PC-9 (cell line): ENCODE measurements around the gene TAF6. TPM values are rescaled to one million over a fixed set of nuclear protein-coding genes. Genes with fewer than 3 reads are reported as not detected.

Source experiments
- BruUV-seq: library from RNA; stranded (reverse); fragments of 400-500 nt; replicated peaks from 2 replicates; lab custom pipeline; 2021; lab: Mats Ljungman, UMichigan
- CTCF ChIA-PET: fragments of 300-600 bp; sonication (Branson Sonifier 250); formaldehyde crosslinking; loops from one replicate; lab custom pipeline; 2022; ENCODE audit warnings: antibody characterized with exemption; lab: Charles Lee
- POLR2A ChIA-PET: fragments of 300-600 bp; sonication (Branson Sonifier 250); formaldehyde crosslinking; loops from one replicate; lab custom pipeline; 2022; ENCODE audit warnings: antibody characterized with exemption; ENCODE audit not compliant: unreplicated experiment; lab: Charles Lee
- DNase-seq, 2 experiments: peaks; one replicate each; pipeline versions ENCODE4 v3.0.0 to v3.0.0-alpha.2; 2015 to 2022; ENCODE audit warnings: mixed read lengths in 1 of 2
- H2AFZ ChIP-seq: fragments of 200-600 bp; sonication (generic); 2 replicates; pipeline ENCODE4 v1.8.1; 2017; ENCODE audit warnings: antibody characterized with exemption
- H3F3A ChIP-seq: fragments of 200-600 bp; sonication (generic); 2 replicates; pipeline ENCODE4 v1.8.1; 2017; ENCODE audit warnings: antibody characterized with exemption, mild to moderate bottlenecking, low read depth; ENCODE audit not compliant: insufficient read depth
- H3K27ac ChIP-seq: fragments of 200-600 bp; sonication (generic); 2 replicates; pipeline ENCODE4 v1.6.1; 2016; ENCODE audit warnings: mixed run types
- H3K27me3 ChIP-seq: fragments of 200-600 bp; sonication (generic); 2 replicates; pipeline ENCODE4 v1.6.1; 2016; ENCODE audit warnings: low read depth, mixed run types; ENCODE audit not compliant: insufficient read depth
- H3K36me3 ChIP-seq: fragments of 200-600 bp; sonication (generic); 2 replicates; pipeline ENCODE4 v1.6.1; 2016; ENCODE audit warnings: low read depth, mixed run types
- H3K4me1 ChIP-seq: fragments of 200-600 bp; sonication (generic); replicated peaks from 2 replicates; pipeline ENCODE4 v1.6.1; 2016; ENCODE audit warnings: mixed run types; ENCODE audit not compliant: insufficient read depth
- H3K4me2 ChIP-seq: fragments of 200-600 bp; sonication (generic); 2 replicates; pipeline ENCODE4 v1.6.1; 2017; ENCODE audit warnings: mixed run types
- H3K4me3 ChIP-seq: fragments of 200-600 bp; sonication (generic); 2 replicates; pipeline ENCODE4 v1.6.1; 2016; ENCODE audit warnings: mixed run types
- H3K79me2 ChIP-seq: fragments of 200-600 bp; sonication (generic); 2 replicates; pipeline ENCODE4 v1.6.1; 2017; ENCODE audit warnings: low read depth, mixed run types
- H3K9me2 ChIP-seq: fragments of 200-600 bp; sonication (generic); 2 replicates; pipeline ENCODE4 v1.8.1; 2017; ENCODE audit warnings: mild to moderate bottlenecking; ENCODE audit not compliant: insufficient read depth
- H3K9me3 ChIP-seq: fragments of 200-600 bp; sonication (generic); 2 replicates; pipeline ENCODE4 v1.8.1; 2016; ENCODE audit warnings: low read depth; ENCODE audit not compliant: insufficient read depth
- H4K20me1 ChIP-seq: fragments of 200-600 bp; sonication (generic); 2 replicates; pipeline ENCODE4 v1.8.1; 2017; ENCODE audit not compliant: insufficient read depth
- CTCF ChIP-seq: fragments of 200-600 bp; sonication (generic); conservative IDR thresholded peaks from 2 replicates; pipeline ENCODE4 v1.6.1; 2017; ENCODE audit warnings: mixed run types, antibody characterized with exemption, mild to moderate bottlenecking, moderate library complexity
- EZH2 ChIP-seq: fragments of 200-600 bp; sonication (generic); IDR thresholded peaks from 2 replicates; pipeline ENCODE4 v1.8.0; 2017; ENCODE audit warnings: antibody characterized with exemption, low read depth
- intact Hi-C: fragments of 100-400 bp; cut with micrococcal nuclease; formaldehyde crosslinking; loops from one replicate; pipeline ENCODE4 v1.10.0; 2022; ENCODE audit not compliant: unreplicated experiment
- microRNA-seq: library from miRNA; unstranded; fragments of <30 nt; microRNA quantifications from one replicate; pipeline ENCODE4 v1.2.0, GENCODE V29; 2021; ENCODE audit warnings: borderline number of aligned reads, borderline replicate concordance
- total RNA-seq: library from RNA; stranded (reverse); gene quantifications from 2 replicates; pipeline ENCODE4 v1.2.3, GENCODE V29; 2021

TAF6 gene
- total RNA-seq, 1 experiment from 2014 or later = 91.4 TPM

- intact Hi-C loops = no loop called here
- Histone ChIP-seq H4K20me1 (no peaks in the 10 kb centered on the region), H3K27me3 (no peaks in the 10 kb centered on the region), H3K4me3 (no peak overlapping the region), H3K79me2 (no peaks in the 10 kb centered on the region), H3K9me2 (no peaks in the 10 kb centered on the region), H3F3A (0 out of 2 replicates have a peak, but pooled peaks cover 6% of the 10 kb centered on the region), H3K4me2 (no peak overlapping the region), H3K27ac (no peak overlapping the region), H3K36me3 (peaks cover 11% of the 10 kb centered on the region; the same call in 1 of the 2 replicates), H3K9me3 (no peaks in the 10 kb centered on the region), H2AFZ (no peak overlapping the region), H3K4me1 (no peaks in the 10 kb centered on the region)
- BruUV-seq = no TSS peak
- no peak for DNase-seq
- ChIA-PET CTCF (no interaction called here), POLR2A (interaction anchor here (0.6 kb wide), 1 partner anchor 35 kb away, joined by 9 read pairs; no protein-coding TSS in a partner anchor)
- no peak for TF ChIP-seq EZH2
- TF ChIP-seq CTCF = no peak
Measured at GRCh38 chr7:100061518-100062193, 57.5 kb downstream of the TAF6 start.

- H3K79me2 ChIP-seq = no peaks in the 10 kb centered on the region
- no peak overlapping the region for H3K27ac ChIP-seq
- no peaks in the 10 kb centered on the region for H3K9me2 ChIP-seq
- no peak overlapping the region for H3K4me2 ChIP-seq
- no peak overlapping the region for H2AFZ ChIP-seq
- no peaks in the 10 kb centered on the region for H3K27me3 ChIP-seq
- no peak for DNase-seq
- ChIA-PET CTCF (interaction anchor here (0.7 kb wide), 2 partner anchors 457 to 1670 kb away, joined by 3 read pairs; no protein-coding TSS in a partner anchor), POLR2A (interaction anchor here (0.6 kb wide), 1 partner anchor 11 kb away, joined by 3 read pairs; no protein-coding TSS in a partner anchor)
- no peak overlapping the region for H3K4me3 ChIP-seq
- no peaks in the 10 kb centered on the region for H4K20me1 ChIP-seq
- H3K9me3 ChIP-seq = no peaks in the 10 kb centered on the region
- H3F3A ChIP-seq = no peaks in the 10 kb centered on the region
- TF ChIP-seq EZH2 (no peak), CTCF (no peak)
- 0 out of 2 replicates have a peak, but pooled peaks cover 8% of the 10 kb centered on the region for H3K36me3 ChIP-seq
- intact Hi-C loops = no loop called here
- no peaks in the 10 kb centered on the region for H3K4me1 ChIP-seq
- BruUV-seq = no TSS peak
Measured at GRCh38 chr7:100059251-100059739, 59.9 kb downstream of the TAF6 start.

Small RNA genes within 50 kb of the gene (microRNA-seq; reads per million reads assigned to microRNA genes)
- gene MIR106B (6,196 reads per million, percentile 89 among the genes with 10 or more reads in this experiment), gene MIR25 (685 reads per million, percentile 72 among the genes with 10 or more reads in this experiment), gene MIR4658 (not detected), gene MIR93 (13,694 reads per million, percentile 93 among the genes with 10 or more reads in this experiment)

Other genes starting within 250 kb of the TAF6 start
- not detected in 2 replicates for gene OR2AE1, start 242.3 kb downstream of the TAF6 start, total RNA-seq
- 34.0 and 35.8 TPM in 2 replicates for gene TRIM4, start 199.8 kb downstream of the TAF6 start, total RNA-seq
- not detected in 2 replicates for gene GJC3, start 189.7 kb downstream of the TAF6 start, total RNA-seq
- 0.70 TPM in 1 of 2 replicates, not detected in the other for gene AZGP1, start 143.3 kb downstream of the TAF6 start, total RNA-seq
- 69.4 and 70.3 TPM in 2 replicates for gene ZKSCAN1, start 103.8 kb downstream of the TAF6 start, total RNA-seq
- 8.9 and 9.7 TPM in 2 replicates for gene ZSCAN21, start 69.6 kb downstream of the TAF6 start, total RNA-seq
- 35.2 and 39.0 TPM in 2 replicates for gene ZNF3, start 37.6 kb downstream of the TAF6 start, total RNA-seq
- 120 and 145 TPM in 2 replicates for gene COPS6, start 30.4 kb downstream of the TAF6 start, total RNA-seq
- 195 and 238 TPM in 2 replicates for gene MCM7, start 18.0 kb downstream of the TAF6 start, total RNA-seq
- 18.1 and 26.2 TPM in 2 replicates for gene AP4M1, start 17.7 kb downstream of the TAF6 start, total RNA-seq
- gene CNPY4, start 276 bp upstream of the TAF6 start, total RNA-seq = 10.3 and 10.5 TPM in 2 replicates
- gene MBLAC1, start 7.6 kb upstream of the TAF6 start, total RNA-seq = 0.70 and 1.4 TPM in 2 replicates
- gene LAMTOR4, start 29.6 kb upstream of the TAF6 start, total RNA-seq = 160 and 285 TPM in 2 replicates
- gene TRAPPC14, start 39.4 kb upstream of the TAF6 start, total RNA-seq = 20.5 and 23.4 TPM in 2 replicates
- 1.4 and 2.7 TPM in 2 replicates for gene GAL3ST4, start 49.3 kb upstream of the TAF6 start, total RNA-seq
- gene GPC2, start 58.0 kb upstream of the TAF6 start, total RNA-seq = 4.5 and 10.0 TPM in 2 replicates
- 0.83 and 1.4 TPM in 2 replicates for gene STAG3, start 58.6 kb upstream of the TAF6 start, total RNA-seq
- gene PVRIG, start 100.6 kb upstream of the TAF6 start, total RNA-seq = 0.95 and 1.1 TPM in 2 replicates
- not detected in 2 replicates for gene SPDYE3, start 188.3 kb upstream of the TAF6 start, total RNA-seq
- gene PILRB, start 238.8 kb upstream of the TAF6 start, total RNA-seq = 119 and 121 TPM in 2 replicates